Lower lobe of right lung (tissue), 2 donors: ENCODE measurements around the gene ARHGAP24. TPM values are rescaled to one million over a fixed set of nuclear protein-coding genes. Genes with fewer than 3 reads are reported as not detected.
A peak's percentile ranks its signal among the peaks of the same experiment; 100 is the strongest.

Experiments
- ATAC-seq, 2 donors: fragments of 200-7000 bp; cut with Tn5 transposase; one replicate each; pipeline ENCODE4 v1.9.1; 2020 to 2022; ENCODE audit warnings: mild to moderate bottlenecking in 2 of 2, moderate library complexity in 2 of 2
- DNase-seq: peaks from one replicate; pipeline ENCODE4 v3.0.0-alpha.2; 2020
- H3K27ac ChIP-seq: fragments of 200-600 bp; one replicate; pipeline ENCODE4 v1.8.0; 2022
- H3K27me3 ChIP-seq: fragments of 200-600 bp; one replicate; pipeline ENCODE4 v1.8.0; 2022; ENCODE audit warnings: low read depth
- H3K36me3 ChIP-seq: fragments of 200-600 bp; one replicate; pipeline ENCODE4 v1.8.0; 2022; ENCODE audit warnings: mild to moderate bottlenecking
- H3K4me1 ChIP-seq: fragments of 200-600 bp; one replicate; pipeline ENCODE4 v1.8.0; 2022
- H3K4me3 ChIP-seq: fragments of 200-600 bp; one replicate; pipeline ENCODE4 v1.8.0; 2022; ENCODE audit warnings: mild to moderate bottlenecking
- H3K9me3 ChIP-seq: fragments of 200-600 bp; one replicate; pipeline ENCODE4 v1.8.0; 2022
- intact Hi-C: fragments of 100-400 bp; cut with DNase I; formaldehyde crosslinking; loops from one replicate; pipeline ENCODE4 v1.11.0; 2022
- total RNA-seq: library from RNA; stranded (reverse); fragmentation: NEBNext Ultra II Directional; extraction: Animal tissue kit (Norgen Biotek cat#: 25700); gene quantifications from one replicate; pipeline ENCODE4 v1.2.1, GENCODE V29; 2021
- TF ChIP-seq, protein P1 (sequence below): fragments of 200-600 bp; IDR thresholded peaks from one replicate; pipeline ENCODE4 v1.8.0; 2022; ENCODE audit warnings: antibody characterized with exemption, mild to moderate bottlenecking
- donor health status: DM: no; HTN: yes; CAD: no; lungs with severe emphysema.

Gene ARHGAP24
- total RNA-seq, 1 donor from 2014 or later: 28.7 TPM

DNA sequence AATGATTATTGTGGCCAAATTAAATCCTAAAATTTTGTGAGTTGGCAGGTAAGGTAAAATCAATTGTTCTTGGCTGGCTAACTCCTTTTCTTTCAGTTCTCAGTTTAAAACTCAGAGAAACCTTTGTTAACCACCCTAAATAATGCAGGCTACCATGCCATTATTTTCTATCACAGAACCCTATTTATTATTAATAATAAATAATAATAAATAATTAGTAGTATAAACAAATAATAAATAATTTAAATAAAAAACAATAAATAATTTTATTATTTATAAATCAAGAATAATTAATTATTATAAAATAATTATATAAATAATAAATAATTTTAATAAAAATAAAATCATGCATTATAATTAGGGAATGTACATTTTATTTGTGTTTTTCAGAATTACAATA lies 390.3 kb downstream of the ARHGAP24 start:
- no peaks in the 10 kb centered on the region for H3K27me3 ChIP-seq
- DNase-seq: no peak
- intact Hi-C loops: no loop called here
- H3K4me3 ChIP-seq: no peak overlapping the region
- H3K9me3 ChIP-seq: no peaks in the 10 kb centered on the region
- ATAC-seq: no peak
- TF ChIP-seq, protein P1, sequence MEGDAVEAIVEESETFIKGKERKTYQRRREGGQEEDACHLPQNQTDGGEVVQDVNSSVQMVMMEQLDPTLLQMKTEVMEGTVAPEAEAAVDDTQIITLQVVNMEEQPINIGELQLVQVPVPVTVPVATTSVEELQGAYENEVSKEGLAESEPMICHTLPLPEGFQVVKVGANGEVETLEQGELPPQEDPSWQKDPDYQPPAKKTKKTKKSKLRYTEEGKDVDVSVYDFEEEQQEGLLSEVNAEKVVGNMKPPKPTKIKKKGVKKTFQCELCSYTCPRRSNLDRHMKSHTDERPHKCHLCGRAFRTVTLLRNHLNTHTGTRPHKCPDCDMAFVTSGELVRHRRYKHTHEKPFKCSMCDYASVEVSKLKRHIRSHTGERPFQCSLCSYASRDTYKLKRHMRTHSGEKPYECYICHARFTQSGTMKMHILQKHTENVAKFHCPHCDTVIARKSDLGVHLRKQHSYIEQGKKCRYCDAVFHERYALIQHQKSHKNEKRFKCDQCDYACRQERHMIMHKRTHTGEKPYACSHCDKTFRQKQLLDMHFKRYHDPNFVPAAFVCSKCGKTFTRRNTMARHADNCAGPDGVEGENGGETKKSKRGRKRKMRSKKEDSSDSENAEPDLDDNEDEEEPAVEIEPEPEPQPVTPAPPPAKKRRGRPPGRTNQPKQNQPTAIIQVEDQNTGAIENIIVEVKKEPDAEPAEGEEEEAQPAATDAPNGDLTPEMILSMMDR: no peak
- H3K36me3 ChIP-seq: no peaks in the 10 kb centered on the region
- H3K27ac ChIP-seq: no peak overlapping the region
- H3K4me1 ChIP-seq: no peaks in the 10 kb centered on the region

DNA sequence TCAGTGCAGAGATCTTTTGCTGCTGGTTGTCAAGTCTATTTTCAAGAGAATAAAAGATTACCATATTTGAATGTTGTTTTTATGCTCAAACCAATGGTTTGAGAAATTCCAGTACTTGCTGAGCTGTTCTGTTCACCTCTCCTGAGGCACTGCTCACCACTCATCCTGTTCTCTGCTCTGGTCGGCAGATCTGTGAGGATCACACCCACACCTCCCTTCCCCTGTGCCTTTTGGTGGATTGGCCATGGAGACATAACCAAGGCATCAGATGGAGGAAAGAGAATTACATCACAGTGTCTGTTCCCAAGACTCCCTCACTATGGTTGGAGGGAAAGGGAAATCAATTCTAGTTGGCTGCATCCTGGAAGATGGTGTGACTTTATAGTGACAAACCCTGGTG lies 391.6 kb downstream of the ARHGAP24 start:
- TF ChIP-seq, protein P1: no peak
- H3K4me3 ChIP-seq: no peak overlapping the region
- H3K4me1 ChIP-seq: no peaks in the 10 kb centered on the region
- H3K27ac ChIP-seq: no peak overlapping the region
- ATAC-seq (no peak), DNase-seq (no peak)
- no peaks in the 10 kb centered on the region for H3K36me3 ChIP-seq
- H3K9me3 ChIP-seq: no peaks in the 10 kb centered on the region
- intact Hi-C loops: no loop called here
- H3K27me3 ChIP-seq: no peaks in the 10 kb centered on the region

DNA sequence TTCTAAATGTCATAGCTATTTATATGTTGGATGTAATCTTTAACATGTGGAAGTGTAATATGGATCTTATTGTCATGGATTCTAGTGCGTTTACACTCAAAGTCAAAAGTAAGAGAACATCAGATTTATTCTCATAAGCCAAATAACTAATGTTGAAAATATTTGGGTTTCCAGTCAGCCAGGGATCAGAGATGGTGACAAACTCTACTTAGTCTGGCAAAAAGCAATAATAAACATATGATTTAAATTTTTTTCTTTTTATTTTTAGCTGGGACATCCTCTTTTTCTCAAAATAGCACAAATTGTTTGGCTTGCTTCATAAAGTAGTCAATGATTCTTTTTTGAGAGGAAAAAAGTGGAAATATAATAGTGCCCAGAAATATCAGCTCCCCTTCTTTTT lies 392.3 kb downstream of the ARHGAP24 start:
- Histone ChIP-seq H3K27me3 (no peaks in the 10 kb centered on the region), H3K36me3 (no peaks in the 10 kb centered on the region), H3K4me1 (no peaks in the 10 kb centered on the region), H3K4me3 (no peak overlapping the region), H3K27ac (no peak overlapping the region), H3K9me3 (no peaks in the 10 kb centered on the region)
- TF ChIP-seq, protein P1: no peak
- no peak for DNase-seq
- intact Hi-C loops: no loop called here
- ATAC-seq: no peak

DNA sequence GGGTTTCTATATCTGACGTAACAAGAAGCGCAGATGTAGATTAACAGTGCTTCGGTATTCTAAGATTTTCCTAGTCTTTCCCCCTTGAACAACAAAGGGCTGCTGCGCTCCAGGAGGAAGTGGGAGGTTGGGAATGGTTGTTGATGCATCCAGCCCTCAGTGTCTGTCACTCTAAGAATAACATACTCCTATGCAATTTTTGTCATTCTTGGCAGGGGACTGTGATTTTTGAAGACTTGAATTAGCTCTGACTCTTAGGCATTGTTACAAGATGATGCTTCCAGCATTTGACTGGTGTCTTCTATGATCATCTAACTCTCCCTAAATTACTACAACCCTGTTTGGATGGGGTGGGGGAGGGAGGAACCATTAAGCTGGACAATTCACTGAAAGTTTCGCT lies 394.2 kb downstream of the ARHGAP24 start:
- Histone ChIP-seq H3K4me1 (no peaks in the 10 kb centered on the region), H3K27ac (no peak overlapping the region), H3K27me3 (no peaks in the 10 kb centered on the region), H3K36me3 (no peaks in the 10 kb centered on the region), H3K4me3 (no peak overlapping the region), H3K9me3 (no peaks in the 10 kb centered on the region)
- no peak for ATAC-seq
- no peak for DNase-seq
- TF ChIP-seq, protein P1: no peak
- intact Hi-C loops: no loop called here

DNA sequence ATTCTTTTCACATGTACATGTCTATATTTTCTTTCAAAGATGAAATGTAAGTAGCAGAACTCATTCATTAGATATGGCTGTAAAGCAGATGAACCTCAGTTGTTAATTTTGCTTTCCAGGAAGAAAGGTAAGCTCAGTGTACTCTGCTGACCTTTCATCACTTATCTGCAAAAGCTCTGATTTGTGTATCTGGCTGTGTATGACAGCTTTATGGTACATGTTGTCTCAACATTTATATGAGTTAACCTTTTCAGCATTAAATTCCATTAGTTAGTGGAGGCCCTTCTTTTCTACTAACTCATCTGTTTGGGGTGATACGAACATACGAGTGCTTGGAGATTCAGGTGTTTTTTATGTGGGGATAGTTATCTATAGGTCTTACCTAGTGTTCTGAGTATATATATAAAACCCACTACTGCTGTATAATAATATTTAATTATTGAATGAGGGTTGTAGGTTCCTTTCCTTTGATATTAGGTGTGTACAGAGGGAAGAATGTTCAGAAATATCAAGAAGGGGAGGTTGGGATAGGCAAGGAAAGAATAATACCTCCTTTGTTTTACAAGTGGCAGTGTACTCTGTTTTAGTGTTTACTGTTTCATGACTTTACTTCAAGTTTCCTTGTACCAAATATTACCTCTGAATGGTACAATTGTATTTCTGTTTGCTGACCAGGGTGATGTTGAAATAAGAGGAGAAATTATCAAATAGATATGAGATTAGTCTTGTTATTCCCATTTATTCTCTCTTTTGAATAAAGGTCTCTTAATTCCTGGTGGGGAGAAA lies 395.5 kb downstream of the ARHGAP24 start:
- no peaks in the 10 kb centered on the region for H3K36me3 ChIP-seq
- TF ChIP-seq, protein P1: no peak
- DNase-seq (no peak), ATAC-seq (peak in 1 of 2 donors; percentile 18)
- no peak overlapping the region for H3K4me3 ChIP-seq
- intact Hi-C loops: no loop called here
- no peaks in the 10 kb centered on the region for H3K4me1 ChIP-seq
- no peak overlapping the region for H3K27ac ChIP-seq
- no peaks in the 10 kb centered on the region for H3K27me3 ChIP-seq
- H3K9me3 ChIP-seq: no peaks in the 10 kb centered on the region
